GM19099 (cell line): ENCODE data around the gene NAALADL2.

Source experiments
- POLR2A ChIP-seq: IDR thresholded peaks from 3 replicates; pipeline ENCODE4 v1.6.1; 2011; ENCODE audit warnings: low read depth; ENCODE audit not compliant: insufficient read length; ENCODE audit errors: extremely low read depth

The NAALADL2 gene

DNA sequence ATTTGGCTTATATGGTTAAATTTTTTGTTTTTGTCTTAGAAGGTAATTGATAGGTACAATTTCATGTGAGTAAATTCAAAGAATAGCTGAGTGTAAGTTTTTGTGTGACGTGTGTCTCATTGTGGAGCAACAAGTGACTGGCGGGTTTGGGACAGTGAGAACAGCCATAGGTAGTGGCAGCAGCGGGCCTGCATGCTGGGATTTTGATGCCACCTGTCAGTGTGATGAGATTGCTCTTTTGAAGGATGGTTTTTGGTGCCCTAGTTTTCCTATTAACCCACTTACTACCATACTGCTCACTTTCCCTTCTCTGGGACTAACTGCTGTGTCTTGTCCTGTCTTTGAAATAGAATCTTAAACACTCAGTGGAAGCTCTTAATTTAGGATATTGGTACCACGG is 522.6 kb downstream of the NAALADL2 start:
- no peak for TF ChIP-seq POLR2A

DNA sequence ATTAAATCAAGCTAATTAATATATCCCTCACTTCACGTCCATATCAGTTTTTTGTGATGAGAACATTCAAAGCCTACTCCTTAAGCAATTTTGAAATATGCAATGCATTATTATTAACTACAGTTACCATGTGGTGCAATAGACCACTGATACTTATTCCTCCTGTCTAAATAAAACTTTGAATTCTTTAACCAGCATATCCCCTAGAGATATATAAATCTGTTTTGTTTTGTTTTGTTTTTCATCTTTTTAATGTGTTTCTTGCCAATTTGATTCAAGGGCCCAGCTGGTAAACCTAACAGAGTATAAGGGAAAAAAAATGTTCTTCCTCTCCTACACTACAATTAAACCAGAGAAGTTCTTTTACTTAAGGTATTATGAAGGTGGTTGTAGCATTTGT is 524.2 kb downstream of the NAALADL2 start:
- TF ChIP-seq POLR2A: no peak

DNA sequence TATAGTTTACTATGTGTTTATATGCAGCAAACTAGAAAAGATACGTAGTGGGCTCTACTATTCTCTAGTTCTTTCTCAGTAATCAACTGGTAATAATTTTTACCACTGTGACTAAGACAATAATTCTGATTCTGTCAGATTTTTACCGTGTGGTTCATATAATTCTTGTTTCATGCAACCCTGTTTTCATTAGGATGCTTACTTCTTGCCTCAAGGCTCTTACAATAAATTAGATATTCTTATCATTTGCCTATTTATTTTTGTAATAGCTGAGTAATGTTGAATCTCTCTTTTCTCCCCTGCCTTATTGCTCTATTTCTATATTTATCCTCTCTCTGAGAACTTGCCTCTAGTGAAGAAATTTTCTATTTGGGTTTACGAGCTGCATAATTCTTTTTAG is 524.7 kb downstream of the NAALADL2 start:
- no peak for TF ChIP-seq POLR2A

DNA sequence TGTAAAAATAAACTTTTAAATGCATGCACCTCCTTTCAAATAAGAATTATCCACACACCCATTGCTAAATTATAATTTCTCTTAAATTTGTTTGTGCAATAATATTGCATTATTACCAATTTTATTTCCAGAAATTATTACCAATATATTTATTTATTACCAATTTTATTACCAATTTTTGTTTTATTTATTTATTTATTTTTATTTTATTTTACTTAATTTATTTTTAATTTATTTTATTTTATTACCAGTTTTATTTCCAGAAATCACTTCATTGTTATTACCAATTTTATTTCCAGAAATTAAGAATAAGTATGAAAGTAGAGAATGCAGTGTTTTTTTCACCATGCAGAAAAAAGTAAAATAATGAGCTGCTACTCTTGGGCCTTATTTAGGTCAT is 525.4 kb downstream of the NAALADL2 start:
- no peak for TF ChIP-seq POLR2A

DNA sequence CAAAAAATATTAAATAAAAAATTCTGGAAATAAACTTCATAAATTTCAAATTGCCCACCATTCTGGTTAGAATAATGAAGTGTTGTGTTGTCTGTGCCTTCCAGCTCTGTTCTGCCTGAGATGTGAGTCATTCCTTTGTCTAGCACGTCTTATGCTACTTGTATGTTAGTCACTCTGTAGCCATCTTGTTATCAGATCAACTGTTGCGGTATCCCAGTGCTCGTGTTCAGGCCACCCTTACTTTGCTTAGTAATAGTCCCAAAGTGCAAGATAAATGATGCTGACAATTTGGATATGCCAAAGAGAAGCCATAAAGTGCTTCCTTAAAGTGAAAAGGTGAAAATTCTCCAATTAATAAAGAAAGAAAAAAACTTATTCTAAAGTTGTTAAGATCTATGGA is 527.5 kb downstream of the NAALADL2 start:
- TF ChIP-seq POLR2A: no peak

DNA sequence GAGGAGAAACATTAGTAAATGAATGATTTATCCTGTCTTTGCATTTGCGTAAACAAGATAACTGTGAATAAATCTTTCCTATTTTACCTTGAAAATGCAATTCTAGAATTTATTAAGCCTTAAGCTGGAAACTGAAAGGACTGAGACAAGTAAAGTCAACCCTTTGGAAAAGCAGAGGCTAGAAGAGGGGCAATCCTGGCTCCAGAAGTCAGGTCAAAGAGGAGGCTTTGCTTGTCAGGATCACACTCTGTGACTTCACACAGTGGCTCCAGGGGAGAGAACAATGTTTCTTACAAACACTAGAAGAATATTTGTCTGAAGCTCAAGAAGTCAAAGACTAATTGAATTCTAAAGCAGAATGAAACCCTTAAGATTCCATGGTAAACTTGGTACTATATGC is 530.4 kb downstream of the NAALADL2 start:
- TF ChIP-seq POLR2A: no peak

DNA sequence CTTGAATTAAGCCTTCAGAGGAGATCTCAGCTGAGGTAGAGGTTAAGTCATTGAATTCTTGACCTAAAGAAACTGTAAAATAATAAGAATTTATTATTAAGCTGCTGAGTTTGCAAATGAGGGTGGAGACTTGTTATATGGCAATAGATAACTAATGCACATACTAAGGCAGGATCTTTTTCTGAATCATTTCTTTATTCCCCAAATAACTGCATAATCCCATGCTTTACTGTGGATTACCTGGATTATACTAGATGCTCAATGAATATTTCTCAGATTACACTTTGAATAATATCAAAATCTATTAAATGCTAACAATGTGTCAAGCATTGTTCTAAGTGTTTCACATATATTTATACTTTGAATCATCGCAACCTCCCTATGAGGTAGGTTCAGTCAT is 532.5 kb downstream of the NAALADL2 start:
- no peak for TF ChIP-seq POLR2A

DNA sequence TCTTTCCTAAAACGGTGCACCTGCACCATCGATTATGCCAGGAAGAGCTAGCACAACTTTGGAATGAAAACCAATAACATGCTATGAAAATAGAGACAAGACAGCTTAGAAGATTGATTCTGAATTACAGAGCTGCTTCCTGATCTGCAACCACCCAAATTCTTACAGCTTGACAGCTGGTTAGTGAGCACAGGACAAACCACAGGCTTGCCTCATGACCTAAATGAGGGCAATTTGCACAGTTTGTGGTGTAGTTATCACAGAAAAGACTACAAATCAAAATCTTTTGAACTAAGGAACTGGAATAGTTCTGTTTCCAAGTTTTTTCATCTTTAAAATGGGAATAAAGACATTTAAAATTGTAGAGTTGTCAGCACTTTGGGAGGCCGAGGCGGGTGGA is 533.5 kb downstream of the NAALADL2 start:
- TF ChIP-seq POLR2A: no peak

DNA sequence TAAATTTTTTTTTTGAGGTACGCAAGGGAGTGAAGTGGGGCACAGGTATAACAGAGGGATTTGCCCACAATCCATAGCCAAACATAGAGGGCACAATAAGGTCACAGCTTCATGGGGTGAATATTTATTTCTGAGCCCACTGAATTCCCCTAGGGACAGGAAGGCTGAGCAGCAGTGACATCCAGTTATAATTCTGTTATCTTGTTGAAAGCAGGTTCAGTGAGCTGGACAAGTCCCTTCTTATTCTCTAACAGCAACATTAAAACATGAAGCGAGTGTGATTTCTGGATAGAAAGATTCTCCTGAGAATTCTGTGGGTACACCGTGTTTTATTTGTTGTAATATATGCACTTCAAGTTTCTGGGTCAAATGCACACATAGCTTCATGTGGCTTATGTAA is 538.2 kb downstream of the NAALADL2 start:
- no peak for TF ChIP-seq POLR2A

DNA sequence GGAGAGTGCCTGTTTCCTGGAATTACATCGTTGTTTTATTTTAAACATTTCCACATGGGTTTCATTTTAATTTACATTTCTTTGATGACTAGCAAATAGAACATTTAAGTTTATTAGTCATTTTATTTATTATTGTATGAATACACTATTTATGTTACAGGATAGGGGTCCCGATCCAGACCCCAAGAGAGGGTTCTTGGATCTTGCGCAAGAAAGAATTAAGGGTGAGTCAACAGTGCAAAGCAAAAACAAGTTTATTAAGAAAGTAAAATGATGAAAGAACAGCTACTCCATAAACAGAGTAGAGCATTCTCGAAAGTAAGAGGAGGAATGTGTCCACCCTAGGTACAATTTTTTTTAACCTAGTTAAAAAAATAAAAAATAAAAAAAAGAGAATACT is 539.5 kb downstream of the NAALADL2 start:
- TF ChIP-seq POLR2A: no peak

DNA sequence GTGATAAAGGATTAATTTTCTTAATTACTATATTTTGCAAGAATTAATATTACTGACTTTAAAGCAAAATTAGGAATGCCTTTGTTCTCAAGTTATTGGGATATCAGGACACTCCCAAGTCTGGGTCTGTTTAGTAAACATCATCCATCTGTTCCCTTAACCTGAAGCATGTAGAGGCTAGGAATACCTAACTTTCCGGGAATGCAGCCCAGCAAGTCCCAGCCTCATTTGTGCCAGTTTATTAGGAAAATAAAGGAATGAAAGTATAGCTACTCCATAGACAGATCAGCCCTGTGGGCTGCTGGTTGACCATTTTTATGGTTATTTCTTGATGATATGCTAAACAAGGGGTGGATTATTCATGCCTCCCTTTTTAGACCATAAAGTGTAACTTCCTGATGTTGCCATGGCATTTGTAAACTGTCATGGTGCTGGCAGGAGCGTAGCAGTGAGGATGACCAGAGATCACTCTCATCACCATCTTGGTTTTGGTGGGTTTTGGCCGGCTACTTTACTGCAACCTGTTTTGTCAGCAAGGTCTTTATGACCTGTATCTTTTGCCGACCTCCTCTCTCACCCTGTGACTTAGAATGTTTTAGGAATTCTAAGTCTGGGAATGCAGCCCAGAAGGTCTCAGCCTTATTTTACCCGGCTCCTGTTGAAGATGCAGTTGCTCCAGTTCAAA is 540.2 kb downstream of the NAALADL2 start:
- TF ChIP-seq POLR2A: no peak

DNA sequence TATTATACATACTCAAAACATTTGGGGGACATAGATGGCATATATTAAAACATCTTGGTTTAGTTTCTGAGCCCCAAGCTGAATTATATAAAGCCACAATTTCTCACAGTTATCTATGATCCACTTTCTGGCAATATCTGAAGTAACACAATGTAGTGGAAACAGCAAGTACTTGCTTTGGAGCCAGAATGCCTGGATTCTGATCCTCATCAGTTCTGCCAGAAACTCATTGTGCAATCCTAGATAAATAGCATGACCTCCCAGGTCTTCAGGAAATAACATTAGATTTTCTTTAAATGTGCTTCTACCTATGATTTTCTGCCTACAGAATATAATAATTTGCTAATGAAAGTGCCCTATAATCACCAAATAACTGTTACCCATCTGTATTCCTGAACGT is 544.9 kb downstream of the NAALADL2 start:
- TF ChIP-seq POLR2A: no peak

DNA sequence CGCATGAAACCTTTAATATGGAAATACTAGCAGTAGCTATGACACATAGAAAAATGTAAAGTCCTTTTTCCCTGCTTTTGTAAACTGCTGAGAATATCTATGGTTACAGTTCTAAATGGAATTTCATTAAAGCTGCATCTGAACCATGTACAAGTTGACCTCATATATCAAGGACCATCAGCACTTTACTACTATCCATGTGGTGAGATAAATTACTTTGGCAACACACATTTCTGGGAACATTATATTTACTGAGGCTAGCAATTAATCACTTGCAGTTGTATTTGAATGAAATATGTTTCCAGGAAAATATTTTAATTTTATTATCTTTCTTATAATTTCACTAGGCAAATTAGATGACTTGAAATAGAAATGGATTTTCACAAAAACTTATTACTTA is 545.5 kb downstream of the NAALADL2 start:
- TF ChIP-seq POLR2A: no peak

DNA sequence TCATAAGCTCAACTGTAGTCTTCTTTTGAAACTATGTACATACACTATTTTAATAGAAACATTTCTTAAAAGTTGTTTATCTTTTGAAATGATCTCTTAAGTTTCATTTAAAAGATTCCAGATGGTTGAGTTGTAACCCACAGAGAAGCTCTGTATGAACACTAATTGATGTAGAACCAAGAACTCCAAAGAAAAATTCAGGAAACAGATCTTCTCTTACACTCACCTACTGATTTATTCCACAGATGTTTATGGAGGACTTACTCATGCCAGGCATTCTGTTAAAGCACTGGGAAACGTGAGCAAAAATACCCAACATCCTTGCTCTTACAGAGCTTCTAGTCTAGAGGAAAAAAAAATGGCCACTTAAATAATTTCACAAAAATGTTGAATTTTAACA is 551.1 kb downstream of the NAALADL2 start:
- TF ChIP-seq POLR2A: no peak

DNA sequence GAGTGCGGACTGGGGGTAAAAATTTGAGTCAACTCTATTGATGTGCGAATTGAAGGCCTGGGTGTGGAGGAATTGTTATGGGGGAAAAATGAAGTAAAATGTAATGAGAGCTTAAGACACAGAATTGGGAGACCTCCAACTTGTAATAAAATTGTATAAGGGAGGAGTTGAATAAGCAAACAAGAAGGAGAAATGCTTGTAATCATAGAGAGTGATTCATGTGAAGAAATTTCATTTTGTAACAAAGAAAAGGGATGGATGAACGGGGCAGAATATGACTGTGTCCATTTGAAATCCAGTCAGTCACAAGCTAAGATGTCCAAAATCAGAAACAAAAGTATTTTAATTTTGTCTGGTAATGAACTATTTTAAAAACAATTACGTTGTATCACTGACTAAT is 552.3 kb downstream of the NAALADL2 start:
- TF ChIP-seq POLR2A: no peak

DNA sequence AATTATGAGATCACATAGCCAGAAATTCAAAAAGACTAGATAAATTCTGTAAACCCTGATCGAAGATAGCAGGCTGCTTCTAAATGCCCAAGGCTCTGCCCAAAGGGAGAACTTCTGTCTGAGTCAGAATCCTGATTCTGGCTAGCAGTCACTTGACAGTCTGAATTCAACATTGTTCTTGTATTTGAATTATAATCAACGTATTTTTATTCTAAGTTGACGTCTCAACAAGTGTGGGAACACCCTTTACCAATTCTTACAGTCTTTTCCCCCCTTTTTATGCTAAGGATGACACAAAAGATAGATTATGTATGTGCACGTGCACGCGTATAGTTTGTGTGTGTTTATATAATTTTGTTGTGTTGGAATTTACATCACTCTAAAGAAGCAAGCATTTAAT is 552.8 kb downstream of the NAALADL2 start:
- TF ChIP-seq POLR2A: no peak

DNA sequence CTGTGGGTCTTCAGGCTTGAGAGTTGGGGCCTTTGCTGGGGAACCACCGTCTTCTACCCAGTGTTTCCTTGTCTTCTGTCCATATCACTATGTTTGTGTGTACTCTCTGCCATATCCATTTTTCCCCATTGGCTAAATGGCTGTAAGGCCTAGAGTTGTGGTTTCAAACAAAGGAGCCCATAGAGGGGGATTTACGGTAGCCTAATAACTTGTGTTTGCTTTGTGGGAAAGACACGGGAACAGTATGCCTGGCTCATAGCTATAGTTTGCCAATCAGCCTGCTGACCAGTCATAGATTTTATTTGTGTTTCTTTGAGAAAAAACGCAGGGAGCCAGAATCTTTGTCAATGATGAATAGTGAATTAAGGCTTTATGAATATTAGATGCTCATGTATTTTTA is 554.8 kb downstream of the NAALADL2 start:
- TF ChIP-seq POLR2A: no peak
